GM21447 (cell line): ENCODE data around the gene SIPA1.

Source experiments
- ATAC-seq: cut with Tn5 transposase; IDR thresholded peaks from one replicate; pipeline ENCODE4 v1.9.1; 2021; ENCODE audit not compliant: unreplicated experiment

The SIPA1 gene

GRCh38 chr11:65637794-65638419 is at the start of gene SIPA1:
TSS of gene SIPA1 (plus strand) at chr11:65638101. CDS start at chr11:65640922, 2,821 bp downstream.
- ATAC-seq: peak; percentile 26

GRCh38 chr11:65588199-65589054 is 49.5 kb upstream of the SIPA1 start:
- ATAC-seq: peak; percentile 87

- ATAC-seq: no peak
These were observed 48.3 kb upstream of the SIPA1 start for GRCh38 chr11:65589444-65590239.

- ATAC-seq: no peak
These were observed 47.6 kb upstream of the SIPA1 start for GRCh38 chr11:65590240-65590738.

GRCh38 chr11:65591939-65592857 is 45.7 kb upstream of the SIPA1 start:
- no peak for ATAC-seq

- no peak for ATAC-seq
These were observed 44.9 kb upstream of the SIPA1 start for GRCh38 chr11:65592858-65593517.

GRCh38 chr11:65593518-65594414 is 44.1 kb upstream of the SIPA1 start:
- ATAC-seq: no peak

GRCh38 chr11:65595131-65595530 is 42.8 kb upstream of the SIPA1 start:
- no peak for ATAC-seq

GRCh38 chr11:65595543-65596281 is 42.2 kb upstream of the SIPA1 start, which contains the start of gene KCNK7:
TSS of gene KCNK7 (minus strand) at chr11:65595800. CDS start at chr11:65595772, 28 bp downstream.
- ATAC-seq: no peak

- no peak for ATAC-seq
These were observed 41.4 kb upstream of the SIPA1 start for GRCh38 chr11:65596520-65596919.

GRCh38 chr11:65598258-65598699 is 39.6 kb upstream of the SIPA1 start:
- no peak for ATAC-seq

GRCh38 chr11:65599216-65599954 is 38.5 kb upstream of the SIPA1 start:
- no peak for ATAC-seq

GRCh38 chr11:65599955-65600246 is 38.0 kb upstream of the SIPA1 start:
- no peak for ATAC-seq

GRCh38 chr11:65604258-65604657 is 33.6 kb upstream of the SIPA1 start:
- no peak for ATAC-seq

GRCh38 chr11:65606876-65607613 is 30.9 kb upstream of the SIPA1 start:
- ATAC-seq: no peak

- ATAC-seq: no peak
These were observed 30.1 kb upstream of the SIPA1 start for GRCh38 chr11:65607614-65608426.
